Prostate gland (tissue), 2 donors: Measurements from ENCODE around the gene BTBD1. TPM values are rescaled to one million over a fixed set of nuclear protein-coding genes. Genes with fewer than 3 reads are reported as not detected.

Experiments
- DNase-seq: peaks from one replicate; pipeline ENCODE4 v3.0.0-alpha.2; 2019; ENCODE audit warnings: low spot score
- H3K27ac ChIP-seq, 2 donors: fragments of 200-600 bp; sonication (generic); 2 replicates each; pipeline ENCODE4 v1.5.1; 2017 to 2019
- H3K27me3 ChIP-seq: fragments of 200-600 bp; sonication (generic); replicated peaks from 2 replicates; pipeline ENCODE4 v1.5.1; 2019; ENCODE audit not compliant: insufficient read depth
- H3K36me3 ChIP-seq, 2 donors: fragments of 200-600 bp; sonication (generic); 1 replicate in 1 of 2; 2 replicates in 1 of 2; pipeline versions ENCODE4 v1.5.1 to v1.8.1; 2017 to 2019
- H3K4me1 ChIP-seq: fragments of 200-600 bp; sonication (generic); replicated peaks from 2 replicates; pipeline ENCODE4 v1.5.1; 2019
- H3K4me3 ChIP-seq, 2 donors: fragments of 200-600 bp; sonication (generic); 2 replicates each; pipeline ENCODE4 v1.5.1; 2017 to 2019
- H3K9me3 ChIP-seq: fragments of 200-600 bp; sonication (generic); 2 replicates; pipeline ENCODE4 v1.5.1; 2017
- CTCF ChIP-seq, 4 experiments: fragments of 200-600 bp in 2 of 4; fragments of 450-650 bp in 2 of 4; sonication (generic) in 2 of 4; IDR thresholded peaks; 1 replicate in 3 of 4; 2 replicates in 1 of 4; pipeline ENCODE4 v1.5.1; 2016 to 2019; ENCODE audit warnings: antibody characterized with exemption in 4 of 4, mild to moderate bottlenecking in 2 of 4, moderate library complexity in 2 of 4
- POLR2A ChIP-seq: fragments of 450-650 bp; IDR thresholded peaks from one replicate; pipeline ENCODE4 v1.6.1; 2016; ENCODE audit warnings: antibody characterized with exemption, mild to moderate bottlenecking
- POLR2AphosphoS5 ChIP-seq: sonication (generic); formaldehyde crosslinking; IDR thresholded peaks from one replicate; pipeline ENCODE4 v1.6.1; 2017; ENCODE audit warnings: antibody characterized with exemption
- WGBS: methylation state at CpG from one replicate; pipeline ENCODE4 v1.1.5; 2018; 5-methylcytosine and 5-hydroxymethylcytosine counted together
- intact Hi-C: fragments of 100-400 bp; cut with DNase I; formaldehyde crosslinking; loops from one replicate; pipeline ENCODE4 v1.14.2; 2022
- total RNA-seq, 2 donors: library from RNA; depleted of rRNA; stranded (reverse); fragments of >200 nt; gene quantifications; one replicate each; pipeline ENCODE4 v1.1.0, GENCODE V29; 2016

BTBD1 gene
- total RNA-seq, 2 donors from 2014 or later: 56.6 to 71.3 TPM

- intact Hi-C loops: no loop called here
- Histone ChIP-seq H3K9me3 (no peaks in the 10 kb centered on the region), H3K36me3 (no peaks in the 10 kb centered on the region), H3K4me3 (peak overlapping the region; percentile 83 to 86), H3K27ac (peak overlapping the region; percentile 88 to 94), H3K4me1 (no peaks in the 10 kb centered on the region), H3K27me3 (no peaks in the 10 kb centered on the region)
- no peak for DNase-seq
- TF ChIP-seq CTCF (IDR thresholded peaks at IDR 0.05) (no peak), POLR2A (no peak), POLR2AphosphoS5 (no peak)
- 9% methylated on average over 29 of the region's 42 CpGs for WGBS
These were observed 868 bp downstream of the BTBD1 start for GRCh38 chr15:83066034-83066733.

GRCh38 chr15:83065431-83065830, 1.6 kb downstream of the BTBD1 start:
- intact Hi-C loops: no loop called here

GRCh38 chr15:83064859-83065258, 2.2 kb downstream of the BTBD1 start:
- no peak for DNase-seq
- no peaks in the 10 kb centered on the region for H3K4me1 ChIP-seq
- no peak overlapping the region for H3K27ac ChIP-seq
- intact Hi-C loops: no loop called here
- no peaks in the 10 kb centered on the region for H3K9me3 ChIP-seq
- no peaks in the 10 kb centered on the region for H3K27me3 ChIP-seq
- 42% methylated on average over 4 of the region's 4 CpGs for WGBS
- no peaks in the 10 kb centered on the region for H3K36me3 ChIP-seq
- no peak overlapping the region for H3K4me3 ChIP-seq
- TF ChIP-seq POLR2AphosphoS5: no peak

More at GRCh38 chr15:83065431-83065830, 1.6 kb downstream of the BTBD1 start:
- peak overlapping the region; percentile 83 to 86 for H3K4me3 ChIP-seq
- DNase-seq: no peak
- TF ChIP-seq POLR2A (no peak), POLR2AphosphoS5 (no peak)
- H3K36me3 ChIP-seq: no peaks in the 10 kb centered on the region
- no peak overlapping the region for H3K27ac ChIP-seq
- 26% methylated on average over 3 of the region's 3 CpGs for WGBS
- no peaks in the 10 kb centered on the region for H3K9me3 ChIP-seq
- H3K27me3 ChIP-seq: no peaks in the 10 kb centered on the region
- H3K4me1 ChIP-seq: no peaks in the 10 kb centered on the region

- Histone ChIP-seq H3K4me1 (no peaks in the 10 kb centered on the region), H3K4me3 (no peak overlapping the region), H3K27ac (no peak overlapping the region), H3K36me3 (no peaks in the 10 kb centered on the region), H3K9me3 (no peaks in the 10 kb centered on the region), H3K27me3 (no peaks in the 10 kb centered on the region)
- TF ChIP-seq CTCF (IDR thresholded peaks at IDR 0.05) (no peak), POLR2A (no peak), POLR2AphosphoS5 (no peak)
- intact Hi-C loops: no loop called here
- no peak for DNase-seq
- WGBS: 89% methylated on average over 4 of the region's 4 CpGs
These were observed 3.5 kb downstream of the BTBD1 start for GRCh38 chr15:83063551-83063950.

- Histone ChIP-seq H3K27me3 (no peaks in the 10 kb centered on the region), H3K27ac (no peak overlapping the region), H3K9me3 (no peaks in the 10 kb centered on the region), H3K36me3 (no peaks in the 10 kb centered on the region), H3K4me1 (no peaks in the 10 kb centered on the region), H3K4me3 (no peak overlapping the region)
- no peak for DNase-seq
- TF ChIP-seq CTCF (IDR thresholded peaks at IDR 0.05) (no peak), POLR2AphosphoS5 (no peak), POLR2A (no peak)
- 64% methylated on average over 3 of the region's 3 CpGs for WGBS
- intact Hi-C loops: no loop called here
These were observed 4.3 kb downstream of the BTBD1 start for GRCh38 chr15:83062768-83063180.

- 46% methylated on average over 2 of the region's 2 CpGs for WGBS
- Histone ChIP-seq H3K4me1 (no peaks in the 10 kb centered on the region), H3K27ac (no peak overlapping the region)
These were observed 5.4 kb downstream of the BTBD1 start for GRCh38 chr15:83061680-83062079.

More at GRCh38 chr15:83061680-83062079, 5.4 kb downstream of the BTBD1 start:
- Histone ChIP-seq H3K27me3 (no peaks in the 10 kb centered on the region), H3K4me3 (no peak overlapping the region), H3K9me3 (no peaks in the 10 kb centered on the region), H3K36me3 (no peaks in the 10 kb centered on the region)
- no peak for DNase-seq
- TF ChIP-seq POLR2AphosphoS5 (no peak), CTCF (IDR thresholded peaks at IDR 0.05) (no peak), POLR2A (no peak)
- intact Hi-C loops: no loop called here
